Activated B cell treated with CpG ODN at 0.5 μM for 24 hours (primary cell): ENCODE results near the gene ITGA7. TPM values are rescaled to one million over a fixed set of nuclear protein-coding genes. Genes with fewer than 3 reads are reported as not detected.
A peak's percentile ranks its signal among the peaks of the same experiment; 100 is the strongest.

Experiments used
- ATAC-seq: fragments of 200-7000 bp; cut with Tn5 transposase; one replicate; pipeline ENCODE4 v1.10.0; 2021; ENCODE audit warnings: low read depth, mild to moderate bottlenecking, moderate library complexity
- CTCF ChIA-PET: fragments of 350-600 bp; sonication (Branson Sonifier 250); formaldehyde crosslinking; loops from one replicate; lab custom pipeline; 2021; ENCODE audit warnings: antibody characterized with exemption; lab: Charles Lee
- POLR2A ChIA-PET: fragments of 350-600 bp; sonication (Branson Sonifier 250); formaldehyde crosslinking; loops from one replicate; lab custom pipeline; 2021; ENCODE audit warnings: antibody characterized with exemption; lab: Charles Lee
- DNase-seq: peaks from one replicate; pipeline ENCODE4 v3.0.0; 2022
- H3K27ac Mint-ChIP-seq: one replicate; pipeline ENCODE4 v1.8.0; 2020; ENCODE audit warnings: mixed read lengths
- H3K27me3 Mint-ChIP-seq: one replicate; pipeline ENCODE4 v1.8.0; 2021; ENCODE audit warnings: mixed read lengths
- H3K36me3 Mint-ChIP-seq: one replicate; pipeline ENCODE4 v1.8.0; 2021; ENCODE audit warnings: low read depth, mixed read lengths
- H3K4me1 Mint-ChIP-seq: one replicate; pipeline ENCODE4 v1.8.0; 2021; ENCODE audit warnings: mixed read lengths
- H3K4me3 Mint-ChIP-seq: one replicate; pipeline ENCODE4 v1.8.0; 2020; ENCODE audit warnings: mild to moderate bottlenecking, mixed read lengths
- H3K9me3 Mint-ChIP-seq: one replicate; pipeline ENCODE4 v1.8.0; 2020; ENCODE audit warnings: mixed read lengths
- CTCF ChIP-seq: fragments of 200-600 bp; IDR thresholded peaks from one replicate; pipeline ENCODE4 v1.8.0; 2022; ENCODE audit warnings: antibody characterized with exemption, mild to moderate bottlenecking
- intact Hi-C: fragments of 100-400 bp; cut with micrococcal nuclease; formaldehyde crosslinking; loops from one replicate; pipeline ENCODE4 v1.15.1; 2024
- total RNA-seq: library from RNA; stranded (reverse); gene quantifications from 2 replicates; pipeline ENCODE4 v1.2.3, GENCODE V29; 2022

ITGA7 gene
- total RNA-seq, 1 donor from 2014 or later = 1.4 TPM

DNA sequence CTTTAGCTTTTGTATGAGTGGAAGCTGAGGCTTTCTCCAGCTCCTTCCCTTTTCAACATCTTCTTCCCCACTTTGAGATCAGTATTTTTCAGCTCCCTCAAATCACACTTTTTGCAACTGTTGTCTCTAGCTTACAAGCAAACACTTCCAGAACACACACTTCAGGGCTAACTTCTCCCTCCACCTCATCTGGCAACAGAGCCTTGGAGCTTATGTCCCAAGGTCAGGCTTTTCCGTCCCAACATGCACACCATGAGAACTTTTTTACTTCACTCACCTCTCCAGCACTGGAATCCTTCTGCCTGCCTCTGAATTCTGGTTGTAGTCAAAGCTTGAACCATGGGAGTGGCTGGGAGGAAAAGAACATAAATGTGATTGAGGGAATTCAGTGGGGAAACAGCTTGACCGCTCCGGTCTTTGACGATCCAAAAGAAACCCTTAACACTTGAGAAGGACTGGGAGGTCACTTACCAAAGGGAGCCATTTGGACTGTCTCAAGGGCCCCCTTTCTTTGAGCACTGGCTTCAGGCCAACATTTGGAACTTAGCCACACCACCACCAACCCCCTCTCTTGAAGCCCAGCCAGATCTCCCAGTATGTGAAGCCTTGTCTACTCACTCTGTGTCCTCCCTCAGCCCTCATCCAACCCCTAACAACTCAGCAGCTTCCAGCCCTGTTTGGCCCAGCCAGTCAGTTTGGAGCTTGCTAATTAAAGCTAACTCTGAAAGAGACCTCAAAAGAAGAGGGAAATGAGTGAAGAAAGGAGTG, 4.3 kb upstream of the ITGA7 start:
- H3K27ac Mint-ChIP-seq = no peak overlapping the region
- H3K4me1 Mint-ChIP-seq = peaks cover 36% of the 10 kb centered on the region
- ATAC-seq = no peak
- H3K4me3 Mint-ChIP-seq = no peak overlapping the region
- CTCF ChIA-PET = no interaction called here
- H3K36me3 Mint-ChIP-seq = peaks cover 4% of the 10 kb centered on the region
- POLR2A ChIA-PET = interaction anchor here (0.6 to 1.1 kb wide), 2 partner anchors 32 to 295 kb away, joined by 3 read pairs; no protein-coding TSS in a partner anchor
- intact Hi-C loops = no loop called here
- H3K27me3 Mint-ChIP-seq = peaks cover 6% of the 10 kb centered on the region
- no peak for DNase-seq
- H3K9me3 Mint-ChIP-seq = no peaks in the 10 kb centered on the region
- TF ChIP-seq CTCF = no peak

DNA sequence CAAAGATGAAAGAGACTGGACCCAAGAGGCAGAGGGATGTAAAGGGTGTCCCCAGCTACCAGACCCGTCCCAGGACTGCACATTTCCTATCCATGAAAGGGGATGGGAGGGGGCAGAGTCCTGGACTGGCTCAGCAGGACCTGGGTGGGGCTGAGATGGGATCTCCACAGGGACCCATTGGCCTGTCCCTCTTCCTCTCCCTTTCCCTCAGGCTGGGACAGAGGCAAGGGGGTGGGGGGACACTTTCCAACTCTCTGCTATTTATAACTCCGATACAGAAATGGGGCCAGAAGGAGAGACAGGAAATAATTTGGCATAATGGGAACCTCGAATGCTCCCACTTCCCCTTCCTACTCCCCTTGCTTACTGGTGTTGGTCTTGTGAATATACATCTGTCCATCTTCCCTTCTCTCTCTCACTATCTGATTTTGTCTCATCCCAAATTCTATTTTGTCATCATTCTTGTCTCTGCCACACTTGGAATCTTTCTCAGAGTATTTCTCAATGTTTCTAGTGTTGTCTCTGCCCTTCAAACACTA, 1.1 kb upstream of the ITGA7 start:
- intact Hi-C loops = no loop called here
- ATAC-seq (no peak), DNase-seq (no peak)
- Mint-ChIP-seq H3K27ac (no peak overlapping the region), H3K9me3 (no peaks in the 10 kb centered on the region), H3K4me3 (peak overlapping the region; percentile 86), H3K4me1 (peaks cover 23% of the 10 kb centered on the region), H3K36me3 (no peaks in the 10 kb centered on the region), H3K27me3 (peaks cover 4% of the 10 kb centered on the region)
- CTCF ChIA-PET = no interaction called here
- POLR2A ChIA-PET = no interaction called here
- TF ChIP-seq CTCF = no peak

DNA sequence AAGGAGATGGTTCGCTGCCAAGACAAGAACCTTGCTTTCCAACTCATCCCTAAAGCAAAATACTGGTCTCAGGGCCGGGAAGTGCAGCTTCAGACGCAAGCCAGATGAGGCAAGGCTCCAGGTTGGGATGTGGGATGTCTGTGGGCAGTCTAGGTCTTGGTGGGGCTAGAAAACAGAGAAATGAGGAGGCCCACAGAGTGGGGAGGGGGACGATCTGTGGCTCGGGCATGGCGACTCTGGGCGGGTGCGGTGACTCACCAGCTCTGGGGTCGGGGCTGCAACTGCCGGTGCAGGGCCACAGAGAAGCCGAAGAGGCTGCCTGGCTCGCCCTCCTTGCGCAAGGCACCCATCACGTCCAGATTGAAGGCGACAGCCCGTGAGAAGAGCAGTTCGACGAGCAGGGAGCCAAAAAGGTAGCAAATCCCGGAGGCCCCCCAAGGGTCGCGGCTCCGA, 459 bp downstream of the ITGA7 start:
- no peak for TF ChIP-seq CTCF
- H3K4me1 Mint-ChIP-seq = peaks cover 23% of the 10 kb centered on the region
- ATAC-seq (peak; percentile 32), DNase-seq (no peak)
- no peaks in the 10 kb centered on the region for H3K9me3 Mint-ChIP-seq
- intact Hi-C loops = loop anchor here (2.0 kb wide), 2 partner anchors 24 to 34 kb away; no protein-coding TSS in a partner anchor
- H3K27me3 Mint-ChIP-seq = peaks cover 4% of the 10 kb centered on the region
- no peaks in the 10 kb centered on the region for H3K36me3 Mint-ChIP-seq
- CTCF ChIA-PET = interaction anchor here (0.7 to 1.9 kb wide), 3 partner anchors 9 to 61 kb away, joined by 3 to 4 read pairs (median 4); partner anchors contain the start of gene BLOC1S1
- peak overlapping the region; percentile 86 for H3K4me3 Mint-ChIP-seq
- POLR2A ChIA-PET = interaction anchor here (0.5 to 1.8 kb wide), 5 partner anchors 9 to 1405 kb away, joined by 3 to 9 read pairs (median 3); partner anchors contain the start of gene BLOC1S1
- H3K27ac Mint-ChIP-seq = no peak overlapping the region

DNA sequence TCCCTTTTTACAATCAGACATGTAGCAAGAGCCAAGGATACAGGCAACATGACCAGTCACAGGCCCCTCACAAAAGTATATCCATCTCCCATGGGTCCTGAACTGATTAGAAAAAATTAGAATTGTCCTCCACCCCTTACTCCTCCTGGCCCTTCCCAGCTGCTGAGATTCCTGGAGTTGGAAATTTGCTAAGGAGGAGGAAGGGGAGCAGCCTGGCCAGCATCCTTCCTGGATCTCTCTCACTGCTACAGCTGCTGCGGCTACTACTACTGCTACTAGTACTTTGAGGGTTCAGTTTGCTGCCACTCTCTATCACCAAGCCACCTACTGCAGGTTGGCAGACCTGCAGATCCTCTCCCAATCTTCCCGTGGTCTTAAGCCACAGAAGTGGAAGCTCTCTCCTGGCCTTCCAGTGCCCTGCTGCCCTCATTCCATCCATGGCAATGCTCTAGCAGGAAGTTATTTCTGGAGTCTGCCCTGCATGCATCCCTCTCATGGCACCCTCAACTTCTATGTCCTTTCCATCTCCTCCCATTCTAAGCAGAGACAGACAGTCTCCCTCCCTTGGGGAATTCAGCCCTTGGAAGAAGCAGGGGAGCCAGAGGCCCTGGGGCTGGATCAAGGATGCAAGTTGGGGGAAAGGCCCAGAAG, 1.0 kb downstream of the ITGA7 start:
- H3K4me3 Mint-ChIP-seq = peak overlapping the region; percentile 86
- H3K27ac Mint-ChIP-seq = no peak overlapping the region
- POLR2A ChIA-PET = interaction anchor here (1.1 to 1.8 kb wide), 3 partner anchors 9 to 32 kb away, joined by 3 to 9 read pairs (median 4); partner anchors contain the start of gene BLOC1S1

More for the DNA sequence above, 1.0 kb downstream of the ITGA7 start:
- DNase-seq = no peak
- intact Hi-C loops = loop anchor here (2.0 kb wide), 2 partner anchors 24 to 34 kb away; no protein-coding TSS in a partner anchor
- no peak for TF ChIP-seq CTCF
- Mint-ChIP-seq H3K36me3 (no peaks in the 10 kb centered on the region), H3K27me3 (peaks cover 4% of the 10 kb centered on the region), H3K4me1 (peaks cover 23% of the 10 kb centered on the region), H3K9me3 (no peaks in the 10 kb centered on the region)
- CTCF ChIA-PET = interaction anchor here (0.7 to 1.9 kb wide), 5 partner anchors 9 to 61 kb away, joined by 3 to 5 read pairs (median 4); partner anchors contain the start of gene BLOC1S1
- no peak for ATAC-seq
